ENCODE results near the gene RABEP1.

RABEP1 gene

GRCh38 chr17:5364156-5364555 lies 82.1 kb downstream of the RABEP1 start:
- Histone ChIP-seq H3K27ac (replicated peaks) (no peak overlapping the region), H3K4me3 (replicated peaks; ENCODE audit: insufficient read depth, low read length) (no peak overlapping the region), H3K27me3 (ENCODE audit: insufficient read depth, poor library complexity, severe bottlenecking) (no peaks in the 10 kb centered on the region)
- no peak for TF ChIP-seq CTCF (IDR thresholded peaks at IDR 0.05; ENCODE audit: insufficient read depth, low read length)
- no peak for TF ChIP-seq SPI1 (IDR thresholded peaks at IDR 0.05; ENCODE audit: borderline replicate concordance, low read depth)
- no peak for TF ChIP-seq POLR2AphosphoS5 (IDR thresholded peaks at IDR 0.05; ENCODE audit: low read depth)
- no peak for DNase-seq (ENCODE audit: low read depth in 1 of 2, low spot score in 1 of 2)

GRCh38 chr17:5364696-5365095 lies 82.6 kb downstream of the RABEP1 start:
- no peak for DNase-seq (ENCODE audit: low read depth in 1 of 2, low spot score in 1 of 2)
- TF ChIP-seq GABPA (IDR thresholded peaks at IDR 0.05; ENCODE audit: low read depth): no peak
- no peak for TF ChIP-seq POLR2AphosphoS5 (IDR thresholded peaks at IDR 0.05; ENCODE audit: low read depth)
- H3K27ac ChIP-seq (replicated peaks): no peak overlapping the region
- no peaks in the 10 kb centered on the region for H3K27me3 ChIP-seq (ENCODE audit: insufficient read depth, poor library complexity, severe bottlenecking)
- no peak overlapping the region for H3K4me3 ChIP-seq (replicated peaks; ENCODE audit: insufficient read depth, low read length)

GRCh38 chr17:5365831-5366230 lies 83.7 kb downstream of the RABEP1 start:
- TF ChIP-seq CTCF (IDR thresholded peaks at IDR 0.05; ENCODE audit: insufficient read depth, low read length): no peak
- Histone ChIP-seq H3K4me3 (replicated peaks; ENCODE audit: insufficient read depth, low read length) (no peak overlapping the region), H3K27ac (replicated peaks) (no peak overlapping the region), H3K27me3 (ENCODE audit: insufficient read depth, poor library complexity, severe bottlenecking) (no peaks in the 10 kb centered on the region)
- DNase-seq (ENCODE audit: low read depth in 1 of 2, low spot score in 1 of 2): no peak

- Histone ChIP-seq H3K27ac (replicated peaks) (no peak overlapping the region), H3K4me3 (replicated peaks; ENCODE audit: insufficient read depth, low read length) (no peak overlapping the region)
These were observed 88.3 kb downstream of the RABEP1 start for GRCh38 chr17:5370411-5370810.

More at GRCh38 chr17:5370411-5370810, 88.3 kb downstream of the RABEP1 start:
- TF ChIP-seq GABPA (IDR thresholded peaks at IDR 0.05; ENCODE audit: low read depth): no peak
- TF ChIP-seq SPI1 (IDR thresholded peaks at IDR 0.05; ENCODE audit: borderline replicate concordance, low read depth): no peak
- TF ChIP-seq POLR2AphosphoS5 (IDR thresholded peaks at IDR 0.05; ENCODE audit: low read depth): no peak
- TF ChIP-seq REST (IDR thresholded peaks at IDR 0.05; ENCODE audit: insufficient replicate concordance, low read depth): no peak
- TF ChIP-seq CTCF (IDR thresholded peaks at IDR 0.05; ENCODE audit: insufficient read depth, low read length): no peak
- no peaks in the 10 kb centered on the region for H3K27me3 ChIP-seq (ENCODE audit: insufficient read depth, poor library complexity, severe bottlenecking)
- no peak for DNase-seq (ENCODE audit: low read depth in 1 of 2, low spot score in 1 of 2)

Measured in HL-60 (cell line).